GM13977 (cell line): ENCODE results near the gene MLF2.
A peak's percentile ranks its signal among the peaks of the same experiment; 100 is the strongest.

ENCODE experiments used
- DNase-seq: peaks from one replicate; pipeline ENCODE4 v3.0.0; 2012; ENCODE audit warnings: low spot score
- in situ Hi-C: fragments of 300-500 bp; cut with MboI; formaldehyde crosslinking; loops from one replicate; pipeline ENCODE4 v1.12.0; 2022; ENCODE audit warnings: low sequenced_read_pairs, low pct_unique_long_range_greater_than_20kb, mixed read lengths, inconsistent platforms; ENCODE audit not compliant: unreplicated experiment
- TF ChIP-seq, protein P1 (sequence below): IDR thresholded peaks from 2 replicates; pipeline ENCODE4 v1.5.1; 2012; ENCODE audit warnings: mild to moderate bottlenecking, control low read depth; ENCODE audit not compliant: insufficient read depth; ENCODE audit errors: extremely low read depth, missing control alignments

The MLF2 gene

DNA sequence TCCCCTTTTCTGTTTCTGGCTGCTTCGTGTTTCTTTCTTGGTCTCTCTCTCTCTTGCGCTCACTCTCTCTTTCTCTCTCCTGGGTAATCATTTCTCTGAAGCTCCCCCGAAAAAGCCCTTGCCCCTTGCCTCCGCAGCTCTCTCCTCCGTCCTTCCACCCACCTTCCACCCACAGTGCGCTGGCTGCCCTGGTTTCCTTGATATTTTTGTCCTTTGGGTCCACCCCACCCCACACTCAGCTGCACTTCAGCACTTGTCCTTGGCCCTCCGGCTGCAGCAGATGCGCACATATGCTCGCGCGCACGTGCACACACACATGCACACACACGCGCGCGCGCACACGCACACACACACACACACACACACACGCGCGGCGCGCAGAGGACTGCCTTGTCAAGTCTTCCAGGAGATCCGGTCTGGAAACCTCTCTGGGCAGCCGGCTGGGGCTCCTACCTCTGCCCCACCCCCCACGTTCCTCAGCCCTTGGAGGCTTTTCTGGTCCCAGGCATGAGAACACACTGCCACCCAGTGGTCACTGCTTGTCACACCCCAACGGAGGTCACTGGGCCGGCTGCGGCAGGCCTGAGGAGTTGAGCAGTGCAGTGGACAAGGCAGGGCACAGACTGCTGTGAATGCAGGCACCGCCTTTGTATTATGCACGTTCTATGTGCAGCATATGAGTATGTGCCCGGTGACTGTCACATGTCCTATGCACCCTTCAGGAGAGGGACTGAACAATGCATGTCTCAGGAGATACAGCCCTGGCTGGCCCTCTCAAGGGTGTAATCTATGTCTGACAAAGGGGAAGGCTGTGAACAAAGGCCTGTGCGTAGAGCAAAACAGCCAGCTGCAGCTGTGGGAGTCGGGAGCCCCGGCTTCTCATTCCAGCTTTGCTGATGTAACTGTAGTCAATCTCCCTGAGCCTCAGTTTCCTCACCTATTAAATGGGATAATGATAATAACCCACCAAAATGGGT is 25.9 kb upstream of the MLF2 start:
- peak; percentile 86 for DNase-seq
- TF ChIP-seq, protein P1, sequence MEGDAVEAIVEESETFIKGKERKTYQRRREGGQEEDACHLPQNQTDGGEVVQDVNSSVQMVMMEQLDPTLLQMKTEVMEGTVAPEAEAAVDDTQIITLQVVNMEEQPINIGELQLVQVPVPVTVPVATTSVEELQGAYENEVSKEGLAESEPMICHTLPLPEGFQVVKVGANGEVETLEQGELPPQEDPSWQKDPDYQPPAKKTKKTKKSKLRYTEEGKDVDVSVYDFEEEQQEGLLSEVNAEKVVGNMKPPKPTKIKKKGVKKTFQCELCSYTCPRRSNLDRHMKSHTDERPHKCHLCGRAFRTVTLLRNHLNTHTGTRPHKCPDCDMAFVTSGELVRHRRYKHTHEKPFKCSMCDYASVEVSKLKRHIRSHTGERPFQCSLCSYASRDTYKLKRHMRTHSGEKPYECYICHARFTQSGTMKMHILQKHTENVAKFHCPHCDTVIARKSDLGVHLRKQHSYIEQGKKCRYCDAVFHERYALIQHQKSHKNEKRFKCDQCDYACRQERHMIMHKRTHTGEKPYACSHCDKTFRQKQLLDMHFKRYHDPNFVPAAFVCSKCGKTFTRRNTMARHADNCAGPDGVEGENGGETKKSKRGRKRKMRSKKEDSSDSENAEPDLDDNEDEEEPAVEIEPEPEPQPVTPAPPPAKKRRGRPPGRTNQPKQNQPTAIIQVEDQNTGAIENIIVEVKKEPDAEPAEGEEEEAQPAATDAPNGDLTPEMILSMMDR: peak; percentile 97
- in situ Hi-C loops: no loop called here

DNA sequence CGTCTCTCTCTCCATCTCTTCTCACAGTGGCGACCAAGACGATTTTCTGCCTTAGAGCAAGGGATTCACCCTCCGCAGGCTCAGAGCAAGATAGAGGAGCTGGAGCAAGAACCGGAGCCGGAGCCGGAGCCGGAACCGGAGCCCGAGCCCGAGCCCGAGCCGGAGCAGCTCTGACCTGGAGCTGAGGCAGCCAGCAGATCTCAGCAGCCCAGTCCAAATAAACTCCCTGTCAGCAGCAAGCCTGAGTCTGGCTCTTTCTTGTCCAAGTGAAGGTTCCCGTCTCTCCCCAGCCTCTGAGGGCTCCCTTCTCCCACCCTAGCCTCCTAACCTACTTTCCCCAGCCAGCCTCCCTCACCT is 25.3 kb upstream of the MLF2 start:
- TF ChIP-seq, protein P1: no peak
- in situ Hi-C loops: no loop called here
- DNase-seq: no peak

DNA sequence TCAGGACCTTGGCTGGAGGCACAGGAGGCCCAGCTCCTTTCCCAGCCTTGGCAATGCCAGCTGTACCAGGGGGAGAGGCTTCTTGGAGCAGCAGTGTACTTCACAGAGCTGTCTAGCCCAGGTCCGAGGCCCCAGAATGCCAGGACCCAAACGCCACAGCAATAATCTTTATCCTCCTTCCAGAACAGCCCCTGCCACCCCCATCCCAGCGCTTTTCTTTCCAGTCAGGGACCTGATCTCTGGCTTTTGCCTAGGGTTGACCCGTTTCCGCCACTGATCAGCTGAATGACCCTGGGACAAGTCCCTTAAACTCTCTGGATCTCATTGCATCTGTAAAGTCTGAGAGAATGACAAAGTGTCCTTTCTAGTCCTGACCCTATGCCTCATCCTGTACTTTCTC is 24.4 kb upstream of the MLF2 start:
- DNase-seq: no peak
- TF ChIP-seq, protein P1: no peak
- in situ Hi-C loops: no loop called here

DNA sequence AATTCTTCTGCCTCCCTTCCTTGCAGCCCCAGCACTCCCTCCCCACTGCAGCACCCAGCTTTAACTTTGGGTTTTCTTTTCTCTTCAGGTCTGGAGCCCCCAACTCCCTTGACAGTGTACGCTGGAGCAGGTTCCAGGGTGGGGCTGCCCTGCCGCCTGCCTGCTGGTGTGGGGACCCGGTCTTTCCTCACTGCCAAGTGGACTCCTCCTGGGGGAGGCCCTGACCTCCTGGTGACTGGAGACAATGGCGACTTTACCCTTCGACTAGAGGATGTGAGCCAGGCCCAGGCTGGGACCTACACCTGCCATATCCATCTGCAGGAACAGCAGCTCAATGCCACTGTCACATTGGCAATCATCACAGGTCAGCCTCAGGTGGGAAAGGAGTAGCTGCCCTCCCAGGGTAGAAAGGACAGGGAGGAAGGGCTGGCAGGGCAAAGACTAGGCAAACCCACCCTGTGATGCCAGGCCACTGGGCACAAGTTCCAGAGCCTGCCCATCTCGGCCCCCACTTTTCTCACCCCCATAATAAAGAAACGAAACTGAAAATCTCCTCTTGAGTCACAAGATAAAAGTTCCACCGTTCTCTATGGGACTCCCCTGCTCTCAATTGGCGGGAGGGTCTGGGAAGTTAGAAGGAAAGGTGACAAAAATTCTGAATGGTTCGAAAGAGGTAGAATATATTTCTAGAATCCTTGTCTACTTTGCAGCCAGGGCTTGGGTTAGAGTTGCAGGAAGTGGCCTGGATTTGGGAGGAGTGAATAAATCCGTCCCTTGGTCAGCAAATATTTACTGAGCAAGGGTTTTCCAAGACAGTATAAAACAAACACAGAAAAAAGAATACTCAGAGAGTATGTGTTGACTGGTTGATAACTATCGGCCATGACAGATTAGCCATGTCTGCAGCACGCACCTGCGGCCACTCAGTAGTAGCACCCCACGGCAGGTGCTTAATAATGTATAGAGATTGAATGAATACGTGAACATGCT is 22.5 kb upstream of the MLF2 start:
- TF ChIP-seq, protein P1: no peak
- in situ Hi-C loops: no loop called here
- no peak for DNase-seq

DNA sequence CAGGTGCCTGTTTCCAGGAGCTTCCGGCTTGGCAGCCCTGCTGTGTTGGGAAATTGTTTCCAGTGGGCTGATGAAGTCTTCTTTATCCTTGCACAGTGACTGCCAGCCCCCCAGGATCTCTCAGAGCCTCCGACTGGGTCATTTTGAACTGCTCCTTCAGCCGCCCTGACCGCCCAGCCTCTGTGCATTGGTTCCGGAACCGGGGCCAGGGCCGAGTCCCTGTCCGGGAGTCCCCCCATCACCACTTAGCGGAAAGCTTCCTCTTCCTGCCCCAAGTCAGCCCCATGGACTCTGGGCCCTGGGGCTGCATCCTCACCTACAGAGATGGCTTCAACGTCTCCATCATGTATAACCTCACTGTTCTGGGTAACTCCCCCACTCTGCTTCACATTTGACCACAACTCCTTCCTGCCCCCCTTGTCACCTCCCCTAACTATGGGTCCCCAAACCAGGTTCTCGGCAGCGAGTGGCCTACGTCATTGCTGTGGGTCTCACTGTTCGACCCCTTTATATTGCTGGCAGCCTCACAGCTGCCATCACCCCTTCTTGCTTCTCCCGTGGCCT is 21.6 kb upstream of the MLF2 start:
- in situ Hi-C loops: no loop called here
- peak; percentile 17 for DNase-seq
- TF ChIP-seq, protein P1: no peak

DNA sequence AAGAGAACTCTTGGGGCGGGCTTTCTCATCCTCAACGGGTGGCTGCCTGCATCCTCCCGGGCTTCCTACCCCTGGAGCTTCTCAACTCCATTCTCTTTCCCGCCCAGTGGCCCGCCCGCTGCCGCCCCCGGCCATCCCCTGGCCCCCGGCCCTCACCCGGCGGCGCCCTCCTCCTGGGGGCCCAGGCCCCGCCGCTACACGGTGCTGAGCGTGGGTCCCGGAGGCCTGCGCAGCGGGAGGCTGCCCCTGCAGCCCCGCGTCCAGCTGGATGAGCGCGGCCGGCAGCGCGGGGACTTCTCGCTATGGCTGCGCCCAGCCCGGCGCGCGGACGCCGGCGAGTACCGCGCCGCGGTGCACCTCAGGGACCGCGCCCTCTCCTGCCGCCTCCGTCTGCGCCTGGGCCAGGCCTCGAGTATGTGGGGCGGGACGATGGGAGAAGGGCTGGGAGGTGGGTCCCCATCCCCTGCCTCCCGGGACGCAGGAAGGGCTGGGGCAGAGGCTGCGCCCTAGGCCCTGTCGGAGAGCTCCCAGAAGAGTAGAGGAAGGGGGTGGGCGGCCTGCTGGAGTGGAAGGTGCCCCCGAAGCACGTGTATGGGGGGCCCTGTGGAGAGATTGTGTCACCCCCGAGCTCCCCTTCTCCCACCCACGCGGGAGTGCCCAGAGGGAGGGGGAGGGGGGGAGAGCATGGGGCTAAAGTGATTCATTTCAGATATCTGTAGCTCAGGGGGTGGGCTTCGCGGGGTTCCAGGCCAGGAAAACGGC is 20.8 kb upstream of the MLF2 start:
- DNase-seq: peak; percentile 57
- in situ Hi-C loops: no loop called here
- TF ChIP-seq, protein P1: no peak
